CD4-positive, alpha-beta T cell treated with Interleukin-10 for 1 hour (primary cell): Measurements from ENCODE around the gene CACNB4.
"Not testable (repeated sequence)": the region's sequence is repeated elsewhere in the genome, so short reads cannot be mapped to it uniquely, and the experiment has no call there.

ENCODE experiments used
- DNase-seq: peaks from one replicate; pipeline ENCODE4 v3.0.0-alpha.2; 2020

The CACNB4 gene

DNA sequence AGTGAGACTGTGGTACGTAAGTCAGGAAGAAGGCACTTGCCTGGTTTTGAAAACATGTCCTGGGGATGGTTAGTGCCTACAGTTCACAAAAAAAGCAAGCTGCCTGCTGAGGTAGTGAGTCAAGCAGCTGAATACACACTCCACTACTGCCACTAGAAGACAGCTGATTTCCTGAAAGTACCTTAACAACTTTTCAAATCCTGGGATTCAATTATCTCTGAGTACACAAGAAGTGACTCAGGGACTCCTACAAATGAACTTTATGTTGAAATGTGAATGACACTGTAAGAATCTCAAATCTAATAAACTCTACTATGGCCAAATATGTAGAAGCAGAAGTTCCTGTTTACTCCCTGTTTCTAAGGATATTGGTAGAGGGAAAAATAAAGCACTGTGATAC is 212.6 kb downstream of the CACNB4 start:
- no peak for DNase-seq

DNA sequence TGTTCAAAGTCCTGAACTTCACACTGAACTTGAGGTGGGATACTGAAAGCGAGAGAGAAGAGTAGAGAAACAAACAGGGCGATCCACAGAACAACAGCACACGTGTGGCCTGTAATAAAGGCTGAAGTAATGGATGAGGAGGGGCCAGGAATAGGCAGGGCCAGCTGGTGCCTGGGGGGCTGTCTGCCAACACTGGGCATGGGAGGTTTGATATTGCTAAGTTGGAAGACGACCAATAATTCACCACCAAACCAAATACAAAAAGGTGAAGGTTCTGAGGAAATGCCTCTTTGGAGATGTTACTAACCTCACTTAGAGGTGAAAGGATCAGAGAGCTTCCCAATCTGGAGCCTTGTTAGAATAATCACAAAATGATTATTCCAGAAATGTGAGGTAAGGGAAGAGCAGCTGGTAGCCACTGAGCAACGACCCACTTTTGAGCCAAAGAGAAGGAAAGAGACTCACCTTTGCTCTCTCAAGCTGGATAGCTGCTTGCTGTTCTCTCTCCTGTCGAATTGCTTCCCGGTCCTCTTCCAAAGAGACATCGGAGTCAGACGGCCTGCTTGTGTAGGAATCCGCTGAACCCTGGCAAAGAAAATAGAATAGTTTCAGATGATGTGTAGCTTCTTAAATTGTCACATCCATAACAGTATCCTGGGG is 215.9 kb downstream of the CACNB4 start:
- DNase-seq: no peak

GRCh38 chr2:151881342-151881741 is 217.5 kb downstream of the CACNB4 start:
- no peak for DNase-seq

DNA sequence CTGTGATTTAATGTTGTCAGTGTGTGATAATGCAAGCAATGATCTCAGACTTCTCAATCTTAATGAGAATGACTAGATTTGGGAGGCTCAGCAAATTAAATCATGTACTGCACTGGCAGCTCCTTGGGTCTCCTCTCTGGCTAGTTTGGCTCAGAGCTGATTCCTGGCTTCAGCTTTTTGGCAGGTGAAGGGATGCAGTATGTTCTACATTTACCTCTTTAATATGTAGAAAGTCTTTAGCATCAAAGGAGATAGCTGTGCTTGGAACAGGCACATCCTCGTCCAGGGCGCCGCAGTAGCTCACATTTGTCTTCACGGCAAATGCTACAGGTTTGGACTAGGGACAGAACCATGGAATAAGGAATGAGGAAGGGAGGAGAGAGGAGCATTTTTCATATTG is 218.3 kb downstream of the CACNB4 start:
- DNase-seq: no peak

GRCh38 chr2:151878655-151879563 is 219.9 kb downstream of the CACNB4 start:
- DNase-seq: no peak

- DNase-seq: no peak
Measured at GRCh38 chr2:151878204-151878603, 220.6 kb downstream of the CACNB4 start.

GRCh38 chr2:151875631-151876030 is 223.2 kb downstream of the CACNB4 start:
- DNase-seq: not testable (repeated sequence)

DNA sequence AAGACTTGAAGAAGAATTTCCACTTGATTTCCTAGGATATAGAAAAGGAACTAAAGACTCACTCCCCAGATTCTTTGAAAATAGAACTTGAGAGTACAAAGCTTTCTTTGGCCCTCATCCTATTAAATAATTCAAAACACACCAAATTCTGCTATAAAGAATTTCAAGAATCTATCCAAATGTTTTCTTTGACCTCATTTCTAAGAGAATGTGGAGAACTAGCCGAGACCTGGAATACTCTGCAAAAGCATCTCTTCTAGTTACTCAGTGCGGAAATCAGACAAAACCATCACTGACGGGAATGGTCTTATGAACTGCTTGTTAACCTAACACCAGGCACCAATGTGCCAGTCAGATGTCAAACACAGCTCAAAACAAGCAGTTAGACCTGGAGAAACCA is 226.4 kb downstream of the CACNB4 start:
- no peak for DNase-seq

DNA sequence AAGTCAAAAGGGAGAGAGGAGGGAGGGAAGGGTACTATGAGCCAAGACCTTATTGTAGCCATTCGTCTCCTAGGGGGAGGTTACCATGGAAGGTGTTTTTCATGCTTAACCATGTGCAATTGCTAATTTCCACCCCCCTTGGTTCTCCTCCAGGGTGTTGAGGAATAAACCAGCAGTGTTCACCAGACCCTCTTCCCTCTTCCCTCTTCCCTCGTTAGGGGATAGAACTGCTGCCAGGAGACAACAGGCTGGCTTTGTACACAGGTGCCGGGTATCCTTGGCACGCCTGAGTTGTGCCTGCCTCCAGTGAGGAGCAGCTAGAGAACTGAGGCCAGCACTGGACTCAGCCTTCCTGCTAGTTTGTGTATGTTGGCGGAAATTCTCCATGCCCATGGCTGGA is 229.6 kb downstream of the CACNB4 start:
- DNase-seq: no peak

DNA sequence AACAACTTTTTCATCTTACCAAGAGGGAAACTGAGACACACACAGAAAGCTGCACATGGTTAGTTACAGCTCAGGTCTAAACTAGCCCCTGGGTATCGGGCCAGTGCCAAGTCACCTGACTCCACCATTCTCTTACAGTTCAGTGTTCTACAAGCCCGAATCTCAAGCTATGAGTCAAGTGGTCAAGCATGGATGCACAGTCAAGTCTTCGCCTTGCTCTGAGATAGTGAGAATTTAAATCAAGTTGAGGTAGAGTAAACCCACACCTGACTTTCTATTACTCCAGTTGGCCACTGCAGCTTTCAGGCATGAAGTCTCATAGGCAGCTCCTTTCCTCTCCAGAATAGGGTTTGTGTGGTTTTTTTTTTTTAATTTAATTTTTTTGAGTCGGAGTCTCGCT is 236.1 kb downstream of the CACNB4 start:
- no peak for DNase-seq

DNA sequence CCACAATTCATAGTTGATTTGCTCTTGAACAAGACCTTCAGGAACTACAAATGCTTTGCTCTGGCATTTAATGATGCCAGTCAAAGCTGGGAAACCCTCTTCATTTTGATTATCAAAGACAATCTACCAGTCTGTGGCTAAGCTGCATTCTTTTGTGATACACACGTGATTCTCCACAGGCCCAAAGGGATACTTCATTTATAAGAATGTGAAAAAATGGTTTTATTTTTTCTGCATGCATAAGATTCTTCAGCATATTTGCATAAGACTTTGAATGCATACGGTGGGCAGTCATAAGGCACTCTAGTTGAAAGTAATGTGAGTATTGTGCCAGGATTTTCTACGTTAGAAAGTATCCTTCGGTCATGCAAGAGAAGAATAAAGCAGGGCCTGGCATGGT is 237.7 kb downstream of the CACNB4 start:
- no peak for DNase-seq

DNA sequence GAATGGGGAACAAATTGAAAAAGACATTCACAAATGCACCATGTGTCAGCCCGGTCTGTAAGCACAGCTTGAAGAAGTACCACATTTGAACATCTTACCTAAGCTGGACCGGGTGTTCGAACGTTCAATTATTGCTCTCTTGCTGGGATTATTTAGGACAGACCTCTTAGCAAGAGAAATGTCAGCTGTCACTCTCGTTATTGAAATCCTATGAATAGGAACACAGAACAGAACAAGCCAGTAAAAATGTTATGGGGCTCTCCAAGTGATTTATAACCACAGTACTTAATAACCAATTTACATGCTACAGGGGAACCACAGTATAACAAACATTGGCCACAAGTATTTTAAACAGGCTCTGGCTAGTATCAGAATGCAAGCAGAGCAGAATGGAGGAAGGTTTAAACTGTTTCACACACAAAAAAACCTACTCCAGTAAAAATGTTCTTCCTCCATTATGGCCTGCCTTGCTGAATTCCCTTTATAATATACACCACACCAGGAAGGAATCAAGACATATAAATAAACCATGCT is 238.2 kb downstream of the CACNB4 start:
- no peak for DNase-seq

- DNase-seq: no peak
Measured at GRCh38 chr2:151860210-151860609, 238.6 kb downstream of the CACNB4 start.

GRCh38 chr2:151857650-151858049 is 241.2 kb downstream of the CACNB4 start:
- no peak for DNase-seq

DNA sequence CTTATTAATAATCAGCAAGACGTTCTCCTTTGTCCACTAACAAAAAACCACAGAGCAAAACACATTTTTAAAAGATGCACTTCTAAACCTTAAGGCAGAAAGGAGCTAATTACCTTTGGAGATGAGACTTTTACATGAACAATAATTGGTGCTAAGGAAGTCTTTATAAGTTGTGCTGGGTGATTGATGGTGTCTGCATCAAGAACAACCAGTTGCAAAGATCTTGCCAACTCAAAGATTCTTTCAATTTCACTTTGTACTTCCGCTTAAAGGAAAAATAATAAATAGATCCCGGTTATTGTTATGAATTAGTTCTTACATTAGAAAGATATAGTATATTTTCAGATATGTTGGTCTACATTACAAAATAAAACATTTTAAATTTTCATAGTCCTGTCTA is 243.7 kb downstream of the CACNB4 start:
- DNase-seq: no peak

DNA sequence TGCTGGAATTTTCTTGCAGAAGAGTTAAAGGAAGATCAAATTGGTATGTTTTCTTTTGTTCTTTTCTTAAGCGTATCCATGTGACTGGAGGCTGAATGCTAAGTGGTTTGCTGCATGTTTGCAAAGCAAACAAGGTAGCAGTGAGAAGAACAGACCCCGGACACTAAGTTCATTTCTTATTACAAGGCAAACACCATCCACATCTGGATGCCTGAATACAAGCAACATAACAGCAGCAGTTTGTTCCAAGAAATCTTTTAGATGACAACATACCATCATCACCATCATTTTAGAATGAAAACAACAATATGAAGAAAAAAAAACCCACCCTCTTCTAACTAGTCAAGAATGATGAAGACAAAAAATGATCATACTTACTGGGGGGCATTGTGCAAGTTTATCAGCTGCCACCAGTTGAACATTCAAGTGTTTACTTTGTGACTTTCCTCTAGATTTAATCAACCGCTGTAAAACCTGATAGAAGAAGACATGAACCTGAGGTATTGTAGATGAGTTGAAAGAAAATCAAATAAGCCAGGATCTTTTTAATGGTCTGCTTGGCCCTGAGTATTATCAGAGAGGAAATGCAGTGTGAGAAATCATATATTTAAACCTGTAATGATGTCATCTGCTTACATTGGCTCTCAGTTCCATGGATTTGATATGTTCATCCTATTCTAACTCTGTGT is 245.6 kb downstream of the CACNB4 start:
- DNase-seq: no peak

DNA sequence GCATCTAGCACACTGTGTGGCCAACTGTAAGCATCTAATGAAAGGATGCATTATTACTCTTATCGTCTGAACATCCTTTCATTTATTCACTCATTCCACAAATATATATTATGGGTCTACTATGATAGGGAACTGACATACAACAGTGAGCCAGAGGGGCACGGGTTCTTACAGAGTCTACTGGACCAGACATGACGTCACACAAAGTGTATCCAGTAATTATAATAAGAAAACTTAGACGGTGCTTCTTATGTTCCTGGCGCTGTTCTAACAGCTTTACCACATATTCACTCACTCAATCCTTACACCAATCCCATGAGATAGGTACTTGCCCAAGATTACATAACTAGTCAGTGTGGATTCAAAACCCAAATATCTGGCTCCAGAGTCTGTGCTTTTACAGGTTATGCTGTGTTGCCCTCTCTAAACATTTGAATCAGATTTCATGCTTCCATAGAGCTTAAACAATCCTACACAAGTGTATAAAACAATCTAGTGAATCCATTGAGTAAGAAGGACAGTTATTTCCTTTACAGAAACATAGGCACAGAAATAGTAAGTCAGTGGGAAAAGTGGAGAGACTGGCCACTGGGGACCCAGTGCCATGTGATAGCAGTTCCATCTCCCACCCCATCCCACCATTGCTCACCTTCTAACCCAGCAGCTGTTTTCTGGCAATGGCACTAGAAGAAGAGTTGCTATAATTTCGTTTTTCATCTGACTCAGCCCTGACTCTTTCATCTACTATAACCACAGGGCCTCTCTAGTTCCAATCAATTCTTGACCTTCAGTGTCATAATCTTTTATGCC is 246.4 kb downstream of the CACNB4 start:
- DNase-seq: no peak

DNA sequence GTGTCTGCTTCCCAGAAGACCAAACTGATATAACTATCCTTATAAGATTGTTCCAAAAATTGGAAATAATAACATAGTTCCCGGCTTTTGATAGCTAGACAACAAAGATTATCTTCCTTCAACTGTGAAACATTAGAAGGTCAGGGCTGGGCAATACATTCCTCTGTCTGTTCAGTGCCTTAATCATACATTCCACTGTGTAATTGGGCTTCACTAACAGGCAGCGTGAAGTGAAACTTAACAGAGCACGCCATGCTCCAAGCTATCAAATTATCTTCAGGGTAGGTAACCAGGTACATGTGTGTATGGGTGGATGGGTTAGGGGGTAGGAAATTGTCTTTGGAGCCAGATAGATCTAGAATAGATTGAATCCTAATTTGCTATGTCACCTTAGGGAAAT is 247.1 kb downstream of the CACNB4 start:
- DNase-seq: no peak

DNA sequence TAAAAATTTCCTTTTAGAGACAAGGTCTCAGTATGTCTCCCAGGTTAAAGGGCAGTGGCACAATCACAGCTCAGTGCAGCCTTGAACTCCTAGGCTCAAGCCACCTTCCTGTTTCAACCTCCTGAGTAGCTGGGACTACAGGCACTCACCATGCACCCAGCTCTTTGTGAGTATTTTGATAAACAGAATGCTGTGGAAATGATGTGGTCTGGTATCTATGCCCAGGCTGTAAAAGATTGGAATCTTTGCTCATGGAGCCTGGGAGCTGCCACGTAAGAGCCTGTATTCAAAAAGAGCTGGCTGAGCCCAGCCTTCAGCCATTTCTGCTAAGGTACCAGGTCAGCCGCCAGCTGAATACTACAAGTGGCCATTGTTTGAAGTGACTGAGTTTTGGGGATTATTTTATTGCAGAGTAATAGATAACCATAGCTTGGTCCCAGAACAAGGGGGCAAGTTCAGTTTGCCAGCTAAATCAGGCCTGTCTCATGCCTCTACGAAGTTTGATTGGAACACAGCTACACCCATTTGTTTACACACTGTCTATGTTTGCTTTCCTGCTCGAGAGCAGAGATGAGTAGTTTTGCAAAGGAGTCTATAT is 249.3 kb downstream of the CACNB4 start:
- DNase-seq: no peak

- no peak for DNase-seq
Measured at GRCh38 chr2:151845884-151846283, 253.0 kb downstream of the CACNB4 start.

DNA sequence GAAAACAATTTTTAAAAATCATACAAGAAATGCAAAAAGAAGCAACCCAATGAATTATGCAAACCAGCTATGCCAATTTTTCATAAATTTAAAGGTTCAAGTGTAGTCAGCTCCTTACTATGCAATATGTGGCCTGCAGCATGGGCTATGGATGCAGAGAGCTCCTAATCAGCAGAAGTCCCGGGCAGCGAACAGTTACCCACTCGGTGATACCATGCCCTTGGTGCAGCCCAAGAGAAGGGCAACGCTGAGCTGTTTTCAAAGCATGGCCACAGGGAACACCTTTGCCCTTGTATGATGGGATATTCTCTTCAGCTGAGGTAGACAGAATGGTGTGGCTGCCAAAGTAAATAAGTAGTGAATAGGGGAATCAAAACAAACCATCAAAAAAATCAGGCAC is 253.4 kb downstream of the CACNB4 start:
- no peak for DNase-seq

DNA sequence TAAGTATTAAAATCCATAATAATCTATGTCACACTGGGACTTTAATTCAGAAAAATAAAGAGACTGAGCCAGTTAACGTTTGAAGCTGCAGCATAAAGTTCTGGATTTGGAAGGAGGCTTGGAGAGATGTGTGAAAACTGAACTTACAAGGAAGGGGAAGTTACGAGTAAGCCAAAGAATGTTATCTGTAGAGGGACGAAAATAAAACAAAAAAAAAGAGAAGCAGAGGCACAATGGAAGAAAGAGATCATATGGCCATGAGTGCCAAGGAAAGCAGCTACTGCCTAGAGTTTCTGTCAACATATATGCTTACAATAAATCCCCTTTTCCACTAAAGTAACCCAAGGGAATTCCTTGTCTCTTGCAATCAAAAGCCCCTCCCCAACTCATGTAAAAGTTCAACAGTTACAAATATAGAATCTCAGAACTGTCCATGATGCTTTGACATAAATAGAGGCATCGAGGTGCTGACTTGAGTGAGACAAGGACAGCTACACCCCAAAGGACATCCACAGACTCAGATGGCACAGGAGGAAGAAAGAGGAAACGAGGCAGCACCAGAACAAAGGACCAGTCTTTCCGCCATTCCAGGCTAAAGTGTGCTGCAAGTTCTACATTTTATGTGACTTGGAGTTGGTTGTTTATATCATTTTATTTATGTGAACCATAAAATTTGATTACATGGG is 254.5 kb downstream of the CACNB4 start:
- no peak for DNase-seq
